Measurements from ENCODE around the gene DDX17. TPM values are rescaled to one million over a fixed set of nuclear protein-coding genes. Genes with fewer than 3 reads are reported as not detected.

The DDX17 gene
- total RNA-seq, 4 donors from 2014 or later: 583 to 733 (median 616) TPM

GRCh38 chr22:38453996-38454352 is 52.1 kb downstream of the DDX17 start:
- Histone ChIP-seq H3K27me3 (peaks cover 0 to 35% of the 10 kb centered on the region in 2 donors), H3K4me1 (peaks cover 0 to 19% (median 9%) of the 10 kb centered on the region in 4 donors), H3K4me3 (no peak overlapping the region), H3K9me3 (no peaks in the 10 kb centered on the region), H3K36me3 (no peaks in the 10 kb centered on the region), H3K27ac (no peak overlapping the region)
- DNase-seq: no peak
- TF ChIP-seq POLR2A (IDR thresholded peaks at IDR 0.05) (no peak), CTCF (IDR thresholded peaks at IDR 0.05) (no peak)

GRCh38 chr22:38453066-38453672 is 52.9 kb downstream of the DDX17 start:
- peaks cover 0 to 35% of the 10 kb centered on the region in 2 donors for H3K27me3 ChIP-seq
- H3K9me3 ChIP-seq: no peaks in the 10 kb centered on the region

GRCh38 chr22:38452373-38453065 is 53.6 kb downstream of the DDX17 start:
- H3K4me3 ChIP-seq: no peak overlapping the region
- H3K9me3 ChIP-seq: no peaks in the 10 kb centered on the region
- H3K4me1 ChIP-seq: peaks cover 0 to 19% (median 9%) of the 10 kb centered on the region in 4 donors
- H3K36me3 ChIP-seq: no peaks in the 10 kb centered on the region
- H3K27ac ChIP-seq: no peak overlapping the region
- TF ChIP-seq CTCF (IDR thresholded peaks at IDR 0.05): no peak
- no peak for DNase-seq
- peaks cover 0 to 35% of the 10 kb centered on the region in 2 donors for H3K27me3 ChIP-seq

More at GRCh38 chr22:38453066-38453672, 52.9 kb downstream of the DDX17 start:
- DNase-seq: no peak
- TF ChIP-seq CTCF (IDR thresholded peaks at IDR 0.05) (no peak), POLR2A (IDR thresholded peaks at IDR 0.05) (no peak)
- no peak overlapping the region for H3K27ac ChIP-seq
- peaks cover 0 to 19% (median 9%) of the 10 kb centered on the region in 4 donors for H3K4me1 ChIP-seq
- H3K36me3 ChIP-seq: no peaks in the 10 kb centered on the region
- no peak overlapping the region for H3K4me3 ChIP-seq

- Histone ChIP-seq H3K4me1 (peaks cover 0 to 19% (median 9%) of the 10 kb centered on the region in 4 donors), H3K4me3 (no peak overlapping the region), H3K36me3 (no peaks in the 10 kb centered on the region), H3K27ac (no peak overlapping the region), H3K27me3 (peaks cover 0 to 35% of the 10 kb centered on the region in 2 donors), H3K9me3 (no peaks in the 10 kb centered on the region)
- TF ChIP-seq POLR2A (IDR thresholded peaks at IDR 0.05) (no peak), CTCF (IDR thresholded peaks at IDR 0.05) (no peak)
- no peak for DNase-seq
Measured at GRCh38 chr22:38451864-38452263, 54.2 kb downstream of the DDX17 start.

- Histone ChIP-seq H3K9me3 (no peaks in the 10 kb centered on the region), H3K27ac (no peak overlapping the region), H3K36me3 (no peaks in the 10 kb centered on the region), H3K27me3 (peaks cover 0 to 30% of the 10 kb centered on the region in 2 donors), H3K4me3 (no peak overlapping the region), H3K4me1 (peaks cover 0 to 19% (median 9%) of the 10 kb centered on the region in 4 donors)
- DNase-seq: no peak
- no peak for TF ChIP-seq POLR2A (IDR thresholded peaks at IDR 0.05)
Measured at GRCh38 chr22:38451404-38451803, 54.7 kb downstream of the DDX17 start.

GRCh38 chr22:38450234-38450797 is 55.8 kb downstream of the DDX17 start:
- Histone ChIP-seq H3K4me1 (peaks cover 0 to 9% (median 5%) of the 10 kb centered on the region in 4 donors), H3K4me3 (no peak overlapping the region), H3K36me3 (no peaks in the 10 kb centered on the region), H3K27me3 (peaks cover 0 to 19% of the 10 kb centered on the region in 2 donors), H3K9me3 (no peaks in the 10 kb centered on the region), H3K27ac (no peak overlapping the region)
- no peak for DNase-seq
- TF ChIP-seq POLR2A (IDR thresholded peaks at IDR 0.05) (no peak), CTCF (IDR thresholded peaks at IDR 0.05) (no peak)

All from Peyer's patch (tissue), 4 donors.